ENCODE measurements around the gene TRIP12. TPM values are rescaled to one million over a fixed set of nuclear protein-coding genes. Genes with fewer than 3 reads are reported as not detected.
A peak's percentile ranks its signal among the peaks of the same experiment; 100 is the strongest.

The TRIP12 gene
- total RNA-seq, 2 experiments from 2014 or later: 151 to 178 TPM

- no peak for ATAC-seq (ENCODE audit: poor library complexity)
- ChIA-PET CTCF (interaction anchor here (0.8 to 1.1 kb wide), 3 partner anchors 14 to 27 kb away, joined by 3 to 4 read pairs (median 3); no protein-coding TSS in a partner anchor), POLR2A (interaction anchor here (1.2 kb wide), 1 partner anchor 64 kb away, joined by 5 read pairs; no protein-coding TSS in a partner anchor)
- Mint-ChIP-seq H3K36me3 (ENCODE audit: low read depth) (peaks cover 85% of the 10 kb centered on the region), H3K27me3 (no peaks in the 10 kb centered on the region), H3K27ac (peak overlapping the region; percentile 68), H3K4me1 (ENCODE audit: low read depth) (peaks cover 81% of the 10 kb centered on the region), H3K9me3 (no peaks in the 10 kb centered on the region), H3K4me3 (no peak overlapping the region)
- Histone ChIP-seq H3K4me1 (ENCODE audit: insufficient read depth, low read length) (peaks cover 12% of the 10 kb centered on the region), H3K27ac (ENCODE audit: low read depth in 1 of 2, low read length in 2 of 2) (peak overlapping the region in 1 of 2 donors; percentile 4), H3K9me3 (ENCODE audit: control insufficient read depth in 1 of 2, insufficient read depth in 1 of 2, low read length in 2 of 2) (no peaks in the 10 kb centered on the region), H3K4me3 (ENCODE audit: low read length) (no peak overlapping the region), H3K36me3 (ENCODE audit: insufficient read depth, low read length) (peaks cover 35% of the 10 kb centered on the region), H3K27me3 (ENCODE audit: control insufficient read depth in 1 of 2, insufficient read depth in 2 of 2, low read length in 2 of 2) (no peaks in the 10 kb centered on the region)
- no peak for DNase-seq
- intact Hi-C loops (cut with DNase I, micrococcal nuclease): loop anchor here in 1 of 2 experiments (10.0 kb wide), 1 partner anchor 52 kb away; no protein-coding TSS in a partner anchor
- TF ChIP-seq, protein P1, sequence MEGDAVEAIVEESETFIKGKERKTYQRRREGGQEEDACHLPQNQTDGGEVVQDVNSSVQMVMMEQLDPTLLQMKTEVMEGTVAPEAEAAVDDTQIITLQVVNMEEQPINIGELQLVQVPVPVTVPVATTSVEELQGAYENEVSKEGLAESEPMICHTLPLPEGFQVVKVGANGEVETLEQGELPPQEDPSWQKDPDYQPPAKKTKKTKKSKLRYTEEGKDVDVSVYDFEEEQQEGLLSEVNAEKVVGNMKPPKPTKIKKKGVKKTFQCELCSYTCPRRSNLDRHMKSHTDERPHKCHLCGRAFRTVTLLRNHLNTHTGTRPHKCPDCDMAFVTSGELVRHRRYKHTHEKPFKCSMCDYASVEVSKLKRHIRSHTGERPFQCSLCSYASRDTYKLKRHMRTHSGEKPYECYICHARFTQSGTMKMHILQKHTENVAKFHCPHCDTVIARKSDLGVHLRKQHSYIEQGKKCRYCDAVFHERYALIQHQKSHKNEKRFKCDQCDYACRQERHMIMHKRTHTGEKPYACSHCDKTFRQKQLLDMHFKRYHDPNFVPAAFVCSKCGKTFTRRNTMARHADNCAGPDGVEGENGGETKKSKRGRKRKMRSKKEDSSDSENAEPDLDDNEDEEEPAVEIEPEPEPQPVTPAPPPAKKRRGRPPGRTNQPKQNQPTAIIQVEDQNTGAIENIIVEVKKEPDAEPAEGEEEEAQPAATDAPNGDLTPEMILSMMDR (IDR thresholded peaks at IDR 0.05): no peak
These were observed 65.4 kb downstream of the TRIP12 start for GRCh38 chr2:229856413-229856812.

DNA sequence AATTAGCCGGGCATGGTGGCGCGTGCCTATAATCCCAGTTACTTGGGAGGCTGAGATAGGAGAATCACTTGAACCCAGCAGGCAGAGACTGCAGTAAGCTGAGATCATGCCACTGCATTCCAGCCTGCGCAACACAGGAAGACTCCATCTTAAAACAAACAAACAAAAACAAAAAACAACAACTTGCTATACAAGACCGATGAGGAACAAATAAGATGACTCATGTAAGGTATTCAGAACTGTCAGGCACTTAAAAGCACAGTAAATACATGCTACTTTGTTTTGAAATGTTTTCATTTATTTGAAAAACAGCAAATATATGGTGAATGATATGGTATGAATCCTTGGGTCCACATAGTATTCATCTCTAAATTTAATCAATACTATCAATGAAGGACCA, 66.7 kb downstream of the TRIP12 start:
- POLR2A ChIA-PET: interaction anchor here (0.6 to 8.8 kb wide), 3 partner anchors 12 to 20 kb away, joined by 3 to 86 read pairs (median 3); no protein-coding TSS in a partner anchor
- H3K36me3 ChIP-seq (ENCODE audit: insufficient read depth, low read length): peaks cover 35% of the 10 kb centered on the region
- TF ChIP-seq, protein P1 (IDR thresholded peaks at IDR 0.05): no peak
- Mint-ChIP-seq H3K27me3 (no peaks in the 10 kb centered on the region), H3K9me3 (no peaks in the 10 kb centered on the region), H3K4me3 (no peak overlapping the region), H3K27ac (peak overlapping the region; percentile 68), H3K36me3 (ENCODE audit: low read depth) (peaks cover 79% of the 10 kb centered on the region), H3K4me1 (ENCODE audit: low read depth) (peaks cover 80% of the 10 kb centered on the region)
- no peaks in the 10 kb centered on the region for H3K9me3 ChIP-seq (ENCODE audit: control insufficient read depth in 1 of 2, insufficient read depth in 1 of 2, low read length in 2 of 2)
- peaks cover 25% of the 10 kb centered on the region for H3K4me1 ChIP-seq (ENCODE audit: insufficient read depth, low read length)
- no peaks in the 10 kb centered on the region for H3K27me3 ChIP-seq (ENCODE audit: control insufficient read depth in 1 of 2, insufficient read depth in 2 of 2, low read length in 2 of 2)
- intact Hi-C loops (cut with DNase I, micrococcal nuclease): loop anchor here in 1 of 2 experiments (10.0 kb wide), 1 partner anchor 50 kb away; no protein-coding TSS in a partner anchor
- ATAC-seq (ENCODE audit: poor library complexity) (no peak), DNase-seq (no peak)
- H3K27ac ChIP-seq (ENCODE audit: low read depth in 1 of 2, low read length in 2 of 2): no peak overlapping the region
- CTCF ChIA-PET: interaction anchor here (0.6 kb wide), 1 partner anchor 305 kb away, joined by 3 read pairs; no protein-coding TSS in a partner anchor
- H3K4me3 ChIP-seq (ENCODE audit: low read length): no peak overlapping the region

DNA sequence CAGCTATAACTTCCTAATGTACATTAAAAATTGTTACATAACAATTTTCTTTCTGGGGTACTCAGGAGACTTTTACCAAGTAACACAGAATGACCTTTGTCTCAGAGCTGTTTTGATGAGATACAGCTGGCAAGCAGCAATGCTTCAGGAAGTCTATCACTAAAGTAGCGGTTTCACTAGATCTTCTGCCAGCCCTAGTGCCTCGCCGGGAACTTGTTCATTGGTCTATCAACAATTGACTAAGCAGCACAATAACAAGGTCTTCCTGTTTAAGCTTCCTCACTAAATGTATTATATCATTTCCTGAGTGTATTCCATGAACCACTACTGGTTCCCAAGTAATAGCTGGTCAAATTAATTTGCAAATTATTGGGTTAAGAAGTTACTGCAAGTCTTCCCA, 69.2 kb downstream of the TRIP12 start:
- H3K27me3 ChIP-seq (ENCODE audit: control insufficient read depth in 1 of 2, insufficient read depth in 2 of 2, low read length in 2 of 2): no peaks in the 10 kb centered on the region
- H3K9me3 Mint-ChIP-seq: no peaks in the 10 kb centered on the region
- peaks cover 30% of the 10 kb centered on the region for H3K4me1 ChIP-seq (ENCODE audit: insufficient read depth, low read length)
- H3K36me3 ChIP-seq (ENCODE audit: insufficient read depth, low read length): peaks cover 15% of the 10 kb centered on the region
- peaks cover 69% of the 10 kb centered on the region for H3K36me3 Mint-ChIP-seq (ENCODE audit: low read depth)
- peak; percentile 91 for ATAC-seq (ENCODE audit: poor library complexity)
- H3K27me3 Mint-ChIP-seq: no peaks in the 10 kb centered on the region
- peak overlapping the region; percentile 2 to 19 for H3K27ac ChIP-seq (ENCODE audit: low read depth in 1 of 2, low read length in 2 of 2)
- H3K4me3 Mint-ChIP-seq: peak overlapping the region; percentile 69
- intact Hi-C loops (cut with DNase I, micrococcal nuclease): loop anchor here in 1 of 2 experiments (2.0 to 10.0 kb wide), 3 partner anchors 16 to 70 kb away; partner anchors contain the start of genes FBXO36 and TRIP12
- peaks cover 87% of the 10 kb centered on the region for H3K4me1 Mint-ChIP-seq (ENCODE audit: low read depth)
- no peaks in the 10 kb centered on the region for H3K9me3 ChIP-seq (ENCODE audit: control insufficient read depth in 1 of 2, insufficient read depth in 1 of 2, low read length in 2 of 2)
- ChIA-PET CTCF (interaction anchor here (0.7 to 3.0 kb wide), 2 partner anchors 18 to 51 kb away, joined by 3 to 16 read pairs; no protein-coding TSS in a partner anchor), POLR2A (interaction anchor here (0.5 to 8.8 kb wide), 10 partner anchors 11 to 1933 kb away, joined by 3 to 86 read pairs (median 4); partner anchors contain the start of genes COPS7B, FBXO36, NCL and TRIP12)
- TF ChIP-seq, protein P1 (IDR thresholded peaks at IDR 0.05): no peak
- DNase-seq: peak; percentile 23 to 80 (median 56)
- no peak overlapping the region for H3K4me3 ChIP-seq (ENCODE audit: low read length)
- peak overlapping the region; percentile 90 for H3K27ac Mint-ChIP-seq
